ENCODE measurements around the gene UMPS.
"Not testable (repeated sequence)": the region's sequence is repeated elsewhere in the genome, so short reads cannot be mapped to it uniquely, and the experiment has no call there.

Gene UMPS

DNA sequence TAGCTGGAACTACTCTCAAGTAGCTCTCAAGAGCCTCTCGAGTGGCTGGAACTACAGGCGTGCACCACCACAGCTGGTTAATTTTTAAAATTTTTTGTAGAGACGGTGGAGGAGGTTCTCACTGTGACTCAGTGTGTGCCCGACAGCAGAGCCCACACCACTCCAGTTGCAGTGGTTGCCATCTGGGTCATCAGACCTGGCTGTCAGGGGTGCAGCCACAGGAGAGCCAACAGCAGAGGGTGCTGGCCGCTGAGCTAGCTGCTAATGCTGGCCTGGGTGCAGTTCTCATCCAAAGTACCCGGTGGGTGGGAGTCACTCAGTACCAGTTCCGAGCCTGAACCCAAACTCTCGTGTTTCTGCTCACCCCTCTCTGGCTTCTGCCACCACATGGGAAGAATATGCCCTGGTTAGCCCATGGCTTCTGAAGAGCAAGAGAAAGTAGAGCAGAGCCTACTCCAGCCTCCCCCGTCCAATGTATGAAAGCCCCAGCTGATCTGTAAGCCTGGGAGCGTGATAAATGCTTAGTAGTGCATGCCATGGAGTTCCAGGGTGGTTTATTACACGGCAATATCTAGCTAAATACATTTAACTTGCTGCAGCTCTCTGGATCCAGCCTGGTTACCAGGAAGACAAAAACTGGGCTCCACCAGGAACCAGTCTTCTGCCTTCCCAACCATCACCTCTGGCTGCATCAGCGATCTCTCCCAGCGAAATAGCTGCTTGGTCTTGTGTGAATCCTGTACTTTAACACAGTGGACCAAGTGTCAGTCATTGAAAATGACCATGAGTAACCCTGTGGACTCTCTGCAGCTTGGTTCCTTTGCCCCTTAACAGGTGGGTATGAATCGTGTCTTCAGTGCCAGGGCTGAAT lies 17.1 kb downstream of the UMPS start:
- no peaks in the 10 kb centered on the region for H3K4me1 ChIP-seq (ENCODE audit: insufficient read depth, low read length, poor library complexity, severe bottlenecking)
- H4K20me1 ChIP-seq (ENCODE audit: insufficient read depth, low read length, poor library complexity, severe bottlenecking): peaks cover 4% of the 10 kb centered on the region
- H3K79me2 ChIP-seq (ENCODE audit: insufficient read depth, low read length): no peaks in the 10 kb centered on the region
- H3K9me3 ChIP-seq (ENCODE audit: insufficient read depth, low read depth, low read length): no peaks in the 10 kb centered on the region
- H3K4me3 ChIP-seq (ENCODE audit: low read length, poor library complexity, severe bottlenecking): no peak overlapping the region
- peaks cover 24% of the 10 kb centered on the region; the same call in 1 of the 2 replicates for H3K36me3 ChIP-seq (ENCODE audit: insufficient read depth, low read length)
- no peak overlapping the region for H3K4me2 ChIP-seq (ENCODE audit: low read depth, low read length, poor library complexity, severe bottlenecking)
- TF ChIP-seq, protein P1, sequence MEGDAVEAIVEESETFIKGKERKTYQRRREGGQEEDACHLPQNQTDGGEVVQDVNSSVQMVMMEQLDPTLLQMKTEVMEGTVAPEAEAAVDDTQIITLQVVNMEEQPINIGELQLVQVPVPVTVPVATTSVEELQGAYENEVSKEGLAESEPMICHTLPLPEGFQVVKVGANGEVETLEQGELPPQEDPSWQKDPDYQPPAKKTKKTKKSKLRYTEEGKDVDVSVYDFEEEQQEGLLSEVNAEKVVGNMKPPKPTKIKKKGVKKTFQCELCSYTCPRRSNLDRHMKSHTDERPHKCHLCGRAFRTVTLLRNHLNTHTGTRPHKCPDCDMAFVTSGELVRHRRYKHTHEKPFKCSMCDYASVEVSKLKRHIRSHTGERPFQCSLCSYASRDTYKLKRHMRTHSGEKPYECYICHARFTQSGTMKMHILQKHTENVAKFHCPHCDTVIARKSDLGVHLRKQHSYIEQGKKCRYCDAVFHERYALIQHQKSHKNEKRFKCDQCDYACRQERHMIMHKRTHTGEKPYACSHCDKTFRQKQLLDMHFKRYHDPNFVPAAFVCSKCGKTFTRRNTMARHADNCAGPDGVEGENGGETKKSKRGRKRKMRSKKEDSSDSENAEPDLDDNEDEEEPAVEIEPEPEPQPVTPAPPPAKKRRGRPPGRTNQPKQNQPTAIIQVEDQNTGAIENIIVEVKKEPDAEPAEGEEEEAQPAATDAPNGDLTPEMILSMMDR (conservative IDR thresholded peaks at IDR 0.05; ENCODE audit: low read length): no peak
- TF ChIP-seq EZH2phosphoT487 (IDR thresholded peaks at IDR 0.05; ENCODE audit: borderline replicate concordance): no peak
- no peak overlapping the region for H3K9ac ChIP-seq (ENCODE audit: low read depth, low read length, poor library complexity, severe bottlenecking)
- no peaks in the 10 kb centered on the region for H3K27me3 ChIP-seq (ENCODE audit: insufficient read depth, low read length, poor library complexity, severe bottlenecking)
- H2AFZ ChIP-seq (ENCODE audit: low read length): no peak overlapping the region
- H3K9me2 ChIP-seq (replicated peaks; ENCODE audit: low read depth, low read length): no peaks in the 10 kb centered on the region
- H3F3A ChIP-seq (ENCODE audit: low read depth): no peaks in the 10 kb centered on the region

- no peaks in the 10 kb centered on the region for H3K27me3 ChIP-seq (ENCODE audit: insufficient read depth, low read length, poor library complexity, severe bottlenecking)
- H3K4me1 ChIP-seq (ENCODE audit: insufficient read depth, low read length, poor library complexity, severe bottlenecking): no peaks in the 10 kb centered on the region
- no peak overlapping the region for H3K9ac ChIP-seq (ENCODE audit: low read depth, low read length, poor library complexity, severe bottlenecking)
- H3K36me3 ChIP-seq (ENCODE audit: insufficient read depth, low read length): peaks cover 18% of the 10 kb centered on the region; the same call in 1 of the 2 replicates
- no peak overlapping the region for H3K4me2 ChIP-seq (ENCODE audit: low read depth, low read length, poor library complexity, severe bottlenecking)
- H3K79me2 ChIP-seq (ENCODE audit: insufficient read depth, low read length): no peaks in the 10 kb centered on the region
- no peaks in the 10 kb centered on the region for H3K9me3 ChIP-seq (ENCODE audit: insufficient read depth, low read depth, low read length)
- no peaks in the 10 kb centered on the region for H3K9me2 ChIP-seq (replicated peaks; ENCODE audit: low read depth, low read length)
- H2AFZ ChIP-seq (ENCODE audit: low read length): no peak overlapping the region
- no peaks in the 10 kb centered on the region for H3F3A ChIP-seq (ENCODE audit: low read depth)
- no peak for TF ChIP-seq EZH2phosphoT487 (IDR thresholded peaks at IDR 0.05; ENCODE audit: borderline replicate concordance)
- TF ChIP-seq, protein P1 (conservative IDR thresholded peaks at IDR 0.05; ENCODE audit: low read length): no peak
- H3K4me3 ChIP-seq (ENCODE audit: low read length, poor library complexity, severe bottlenecking): no peak overlapping the region
- H4K20me1 ChIP-seq (ENCODE audit: insufficient read depth, low read length, poor library complexity, severe bottlenecking): no peaks in the 10 kb centered on the region
These were observed 18.4 kb downstream of the UMPS start for GRCh38 chr3:124748560-124749198.

- not testable (repeated sequence) for H3K9me3 ChIP-seq (ENCODE audit: insufficient read depth, low read depth, low read length); H2AFZ ChIP-seq (ENCODE audit: low read length); H3K36me3 ChIP-seq (ENCODE audit: insufficient read depth, low read length); H3K4me1 ChIP-seq (ENCODE audit: insufficient read depth, low read length, poor library complexity, severe bottlenecking); H3K9me2 ChIP-seq (replicated peaks; ENCODE audit: low read depth, low read length); H3K9ac ChIP-seq (ENCODE audit: low read depth, low read length, poor library complexity, severe bottlenecking); H4K20me1 ChIP-seq (ENCODE audit: insufficient read depth, low read length, poor library complexity, severe bottlenecking); H3K4me3 ChIP-seq (ENCODE audit: low read length, poor library complexity, severe bottlenecking); H3K4me2 ChIP-seq (ENCODE audit: low read depth, low read length, poor library complexity, severe bottlenecking); H3F3A ChIP-seq (ENCODE audit: low read depth); H3K27me3 ChIP-seq (ENCODE audit: insufficient read depth, low read length, poor library complexity, severe bottlenecking); H3K79me2 ChIP-seq (ENCODE audit: insufficient read depth, low read length)
These were observed 19.6 kb downstream of the UMPS start for GRCh38 chr3:124749877-124750276.

All from Loucy (cell line).